B cell (primary cell): ENCODE measurements around the gene DPP10. TPM values are rescaled to one million over a fixed set of nuclear protein-coding genes. Genes with fewer than 3 reads are reported as not detected.

Source experiments
- ATAC-seq: fragments of 200-7000 bp; cut with Tn5 transposase; one replicate; pipeline ENCODE4 v1.10.0; 2021; ENCODE audit warnings: low read depth, mild to moderate bottlenecking, moderate number of reproducible peaks, moderate library complexity
- CTCF ChIA-PET: fragments of 350-600 bp; sonication (Branson Sonifier 250); formaldehyde crosslinking; loops from one replicate; lab custom pipeline; 2021; ENCODE audit warnings: antibody characterized with exemption, inconsistent platforms; lab: Charles Lee
- POLR2A ChIA-PET: fragments of 350-600 bp; sonication (Branson Sonifier 250); formaldehyde crosslinking; loops from one replicate; lab custom pipeline; 2021; ENCODE audit warnings: antibody characterized with exemption; lab: Charles Lee
- DNase-seq: peaks from one replicate; pipeline ENCODE4 v3.0.0; 2013
- H2AFZ ChIP-seq: 2 replicates; pipeline ENCODE4 v1.6.1; 2012; ENCODE audit warnings: mild to moderate bottlenecking, low read depth, low read length; ENCODE audit not compliant: insufficient read depth, poor library complexity, severe bottlenecking
- H3K27ac ChIP-seq, 2 donors: 1 replicate in 1 of 2; 2 replicates in 1 of 2; pipeline ENCODE4 v1.5.1; 2012 to 2013; ENCODE audit warnings: low read length in 2 of 2, mild to moderate bottlenecking in 2 of 2, moderate library complexity in 1 of 2
- H3K27me3 ChIP-seq, 4 experiments: fragments of 200-600 bp in 1 of 4; sonication (generic) in 1 of 4; replicated peaks in 1 of 4; 1 replicate in 2 of 4; 2 replicates in 2 of 4; pipeline versions ENCODE4 v1.6.1 to v1.7.0; 2013 to 2016; ENCODE audit warnings: low read length in 3 of 4, mild to moderate bottlenecking in 2 of 4, mixed read lengths in 1 of 4, moderate library complexity in 1 of 4; ENCODE audit not compliant: insufficient read depth in 4 of 4, control insufficient read depth in 3 of 4; ENCODE audit errors: control extremely low read depth in 1 of 4
- H3K36me3 ChIP-seq, 2 experiments: replicated peaks in 1 of 2; 1 replicate in 1 of 2; 2 replicates in 1 of 2; pipeline versions ENCODE4 v1.6.1 to v1.7.1; 2013; ENCODE audit warnings: low read length in 1 of 2; ENCODE audit not compliant: insufficient read depth in 2 of 2, control insufficient read depth in 1 of 2; ENCODE audit errors: control extremely low read depth in 1 of 2, extremely low read depth in 1 of 2
- H3K4me1 ChIP-seq, 2 donors: fragments of 200-600 bp in 1 of 2; sonication (generic) in 1 of 2; 1 replicate in 1 of 2; 2 replicates in 1 of 2; pipeline versions ENCODE4 v1.5.1 to v1.6.1; 2013 to 2017; ENCODE audit warnings: low read length in 2 of 2; ENCODE audit not compliant: control insufficient read depth in 2 of 2, insufficient read depth in 2 of 2
- H3K4me2 ChIP-seq: replicated peaks from 2 replicates; pipeline ENCODE3; 2012; ENCODE audit warnings: mild to moderate bottlenecking, low read depth, low read length; ENCODE audit not compliant: poor library complexity, severe bottlenecking
- H3K4me3 ChIP-seq, 5 experiments: fragments of 200-600 bp in 1 of 5; sonication (generic) in 1 of 5; 1 replicate in 3 of 5; 2 replicates in 2 of 5; pipeline versions ENCODE4 v1.5.1 to v1.7.0; 2011 to 2016; ENCODE audit warnings: low read length in 4 of 5, mild to moderate bottlenecking in 4 of 5, low read depth in 2 of 5, control low read depth in 1 of 5, moderate library complexity in 1 of 5; ENCODE audit not compliant: insufficient read depth in 1 of 5; ENCODE audit errors: control extremely low read depth in 1 of 5, extremely low read depth in 1 of 5
- H3K79me2 ChIP-seq: fragments of 200-600 bp; sonication (generic); one replicate; pipeline ENCODE4 v1.6.0; 2016; ENCODE audit warnings: low read length; ENCODE audit not compliant: control insufficient read depth, insufficient read depth
- H3K9ac ChIP-seq: fragments of 200-600 bp; sonication (generic); 2 replicates; pipeline ENCODE4 v1.6.1; 2017; ENCODE audit warnings: mild to moderate bottlenecking, low read length, moderate library complexity
- H3K9me3 ChIP-seq, 3 donors: one replicate each; pipeline versions ENCODE4 v1.6.1 to v1.7.1; 2013; ENCODE audit warnings: low read length in 2 of 3; ENCODE audit not compliant: control insufficient read depth in 2 of 3, insufficient read depth in 1 of 3; ENCODE audit errors: control extremely low read depth in 1 of 3
- H4K20me1 ChIP-seq: 2 replicates; pipeline ENCODE4 v1.6.0; 2012; ENCODE audit warnings: mild to moderate bottlenecking, low read length; ENCODE audit not compliant: insufficient read depth, control insufficient read depth, poor library complexity, severe bottlenecking
- H3K27ac Mint-ChIP-seq: one replicate; pipeline ENCODE4 v1.8.0; 2021; ENCODE audit warnings: mixed read lengths
- H3K27me3 Mint-ChIP-seq: one replicate; pipeline ENCODE4 v1.8.0; 2021; ENCODE audit warnings: mixed read lengths
- H3K4me1 Mint-ChIP-seq: one replicate; pipeline ENCODE4 v1.8.0; 2021; ENCODE audit warnings: mixed read lengths
- H3K4me3 Mint-ChIP-seq: one replicate; pipeline ENCODE4 v1.8.0; 2021; ENCODE audit warnings: mixed read lengths
- H3K9me3 Mint-ChIP-seq: one replicate; pipeline ENCODE4 v1.8.0; 2022; ENCODE audit warnings: mixed read lengths; ENCODE audit not compliant: insufficient read depth
- EZH2 ChIP-seq: IDR thresholded peaks from 2 replicates; pipeline ENCODE4 v1.6.1; 2012; ENCODE audit warnings: borderline replicate concordance, low read depth, mild to moderate bottlenecking, moderate library complexity, low read length; ENCODE audit not compliant: insufficient read depth, poor library complexity, severe bottlenecking
- WGBS: methylation state at CpG from one replicate; pipeline ENCODE4 v1.1.5; 2013; ENCODE audit warnings: missing lambda C conversion rate; ENCODE audit not compliant: insufficient coverage; 5-methylcytosine and 5-hydroxymethylcytosine counted together
- intact Hi-C: fragments of 100-400 bp; cut with micrococcal nuclease; formaldehyde crosslinking; loops from one replicate; pipeline ENCODE4 v1.10.0; 2022
- polyA plus RNA-seq: library from polyadenylated mRNA; depleted of rRNA; stranded (reverse); fragments of >200 nt; gene quantifications from 2 replicates; pipeline ENCODE4 v1.2.3, GENCODE V29; 2012
- total RNA-seq, 2 donors: library from RNA; stranded (reverse); fragments of 120-200 nt in 1 of 2; gene quantifications; 1 replicate in 1 of 2; 2 replicates in 1 of 2; pipeline versions ENCODE4 v1.2.3 to v1.2.4, GENCODE V29; 2013 to 2022
- TF ChIP-seq, protein P1 (sequence below): fragments of 200-600 bp; IDR thresholded peaks from one replicate; pipeline ENCODE4 v1.8.0; 2022; ENCODE audit warnings: antibody characterized with exemption, mild to moderate bottlenecking

DPP10 gene
- total and polyA plus RNA-seq, 2 donors (not counting 1 experiment from before 2014, with no cell fraction given): not detected

DNA sequence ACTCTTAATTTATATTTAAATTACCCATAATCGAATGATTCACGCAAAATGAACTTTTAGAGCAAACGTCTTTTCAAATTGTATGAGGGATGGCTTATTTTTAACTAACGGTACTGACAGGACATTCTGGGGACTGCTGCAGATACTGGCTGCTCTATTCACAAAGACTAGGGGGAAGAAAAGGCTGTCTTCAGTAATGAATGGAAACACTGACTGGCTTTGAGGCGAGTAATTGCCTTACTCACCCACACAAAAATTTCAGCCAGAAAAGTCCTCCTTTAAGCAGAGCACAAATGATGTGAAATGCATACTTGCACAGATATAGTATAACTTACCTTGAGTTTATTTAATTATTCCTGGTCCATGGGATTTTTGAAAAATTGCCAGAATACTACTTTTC lies 852.6 kb downstream of the DPP10 start:
- Mint-ChIP-seq H3K27ac (no peak overlapping the region), H3K4me1 (no peaks in the 10 kb centered on the region), H3K9me3 (peaks cover 2% of the 10 kb centered on the region), H3K27me3 (no peaks in the 10 kb centered on the region), H3K4me3 (no peak overlapping the region)
- Histone ChIP-seq H4K20me1 (no peaks in the 10 kb centered on the region), H3K4me1 (no peaks in the 10 kb centered on the region), H2AFZ (no peak overlapping the region), H3K27me3 (no peaks in the 10 kb centered on the region), H3K36me3 (no peaks in the 10 kb centered on the region), H3K27ac (no peak overlapping the region), H3K4me3 (no peak overlapping the region), H3K79me2 (no peaks in the 10 kb centered on the region), H3K9ac (no peak overlapping the region), H3K4me2 (no peak overlapping the region), H3K9me3 (peaks cover 0 to under 1% (median 0%) of the 10 kb centered on the region in 3 donors)
- ChIA-PET POLR2A (no interaction called here), CTCF (no interaction called here)
- DNase-seq (no peak), ATAC-seq (no peak)
- intact Hi-C loops: no loop called here
- TF ChIP-seq EZH2: no peak
- TF ChIP-seq, protein P1, sequence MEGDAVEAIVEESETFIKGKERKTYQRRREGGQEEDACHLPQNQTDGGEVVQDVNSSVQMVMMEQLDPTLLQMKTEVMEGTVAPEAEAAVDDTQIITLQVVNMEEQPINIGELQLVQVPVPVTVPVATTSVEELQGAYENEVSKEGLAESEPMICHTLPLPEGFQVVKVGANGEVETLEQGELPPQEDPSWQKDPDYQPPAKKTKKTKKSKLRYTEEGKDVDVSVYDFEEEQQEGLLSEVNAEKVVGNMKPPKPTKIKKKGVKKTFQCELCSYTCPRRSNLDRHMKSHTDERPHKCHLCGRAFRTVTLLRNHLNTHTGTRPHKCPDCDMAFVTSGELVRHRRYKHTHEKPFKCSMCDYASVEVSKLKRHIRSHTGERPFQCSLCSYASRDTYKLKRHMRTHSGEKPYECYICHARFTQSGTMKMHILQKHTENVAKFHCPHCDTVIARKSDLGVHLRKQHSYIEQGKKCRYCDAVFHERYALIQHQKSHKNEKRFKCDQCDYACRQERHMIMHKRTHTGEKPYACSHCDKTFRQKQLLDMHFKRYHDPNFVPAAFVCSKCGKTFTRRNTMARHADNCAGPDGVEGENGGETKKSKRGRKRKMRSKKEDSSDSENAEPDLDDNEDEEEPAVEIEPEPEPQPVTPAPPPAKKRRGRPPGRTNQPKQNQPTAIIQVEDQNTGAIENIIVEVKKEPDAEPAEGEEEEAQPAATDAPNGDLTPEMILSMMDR: no peak
- WGBS: no CpG with 5 or more reads among the region's 5 CpGs

DNA sequence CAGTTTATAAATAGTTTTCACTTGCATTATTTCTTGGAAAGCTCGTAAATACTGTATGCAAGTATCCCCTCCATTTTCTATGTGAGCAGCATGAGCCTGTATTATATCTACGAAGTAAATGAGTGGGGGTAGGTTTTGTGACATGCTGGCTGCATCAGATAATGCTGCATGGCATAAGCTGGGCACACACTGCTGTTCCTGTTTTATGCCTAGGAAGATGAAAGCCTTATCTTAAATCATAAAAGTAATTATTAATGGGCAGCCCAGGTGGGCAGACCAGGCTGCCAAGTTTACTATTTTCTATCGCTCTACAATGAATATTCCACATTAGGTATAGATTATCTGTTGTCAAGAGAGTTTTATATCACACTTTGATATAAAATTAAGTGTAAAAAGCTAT lies 854.6 kb downstream of the DPP10 start:
- no peaks in the 10 kb centered on the region for H4K20me1 ChIP-seq
- H3K79me2 ChIP-seq: no peaks in the 10 kb centered on the region
- TF ChIP-seq, protein P1: no peak
- no peak for TF ChIP-seq EZH2
- H3K4me1 ChIP-seq: no peaks in the 10 kb centered on the region
- H3K9ac ChIP-seq: no peak overlapping the region
- H3K36me3 ChIP-seq: no peaks in the 10 kb centered on the region
- no peaks in the 10 kb centered on the region for H3K4me1 Mint-ChIP-seq
- H3K27me3 Mint-ChIP-seq: no peaks in the 10 kb centered on the region
- no peak overlapping the region for H3K4me3 ChIP-seq
- ChIA-PET POLR2A (no interaction called here), CTCF (no interaction called here)
- H3K27ac Mint-ChIP-seq: no peak overlapping the region
- intact Hi-C loops: no loop called here
- no peak overlapping the region for H3K4me3 Mint-ChIP-seq
- no peaks in the 10 kb centered on the region for H3K27me3 ChIP-seq
- no peak overlapping the region for H3K27ac ChIP-seq
- no CpG with 5 or more reads among the region's 3 CpGs for WGBS
- H2AFZ ChIP-seq: no peak overlapping the region
- H3K9me3 ChIP-seq: peaks cover 0 to 2% (median 0%) of the 10 kb centered on the region in 3 donors
- peaks cover 2% of the 10 kb centered on the region for H3K9me3 Mint-ChIP-seq
- DNase-seq (no peak), ATAC-seq (no peak)
- no peak overlapping the region for H3K4me2 ChIP-seq
